ENCODE measurements around the gene RASGRP3.

RASGRP3 gene

DNA sequence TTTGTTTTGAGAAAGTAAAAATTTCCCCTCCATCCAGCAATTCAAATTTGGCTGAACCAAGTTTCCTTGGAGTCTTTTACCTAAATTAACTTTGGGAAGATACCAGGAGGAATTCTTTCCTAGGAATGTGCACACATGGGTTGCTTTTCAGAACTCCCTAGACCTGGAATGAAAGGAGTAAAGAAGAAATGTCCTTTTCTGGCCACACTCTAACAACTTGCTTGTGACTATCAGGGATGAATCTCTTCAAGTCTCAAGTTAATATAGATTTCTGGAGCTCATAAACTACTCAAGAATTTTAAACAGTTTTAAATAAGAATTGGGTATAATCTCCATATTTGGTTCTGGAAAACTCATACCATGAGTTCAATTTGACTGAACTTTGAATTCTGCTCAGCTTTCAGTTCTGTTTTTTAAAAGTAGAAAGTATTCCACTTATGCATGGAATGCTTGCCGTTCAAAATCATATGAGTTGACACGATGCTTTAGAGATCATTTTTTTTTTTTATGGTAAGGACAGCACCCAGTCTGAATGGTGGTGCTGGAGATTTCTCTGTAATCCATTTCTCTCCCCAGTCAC lies 7.7 kb downstream of the RASGRP3 start:
- no peak for TF ChIP-seq CEBPB (IDR thresholded peaks at IDR 0.05)
- TF ChIP-seq, protein P1, sequence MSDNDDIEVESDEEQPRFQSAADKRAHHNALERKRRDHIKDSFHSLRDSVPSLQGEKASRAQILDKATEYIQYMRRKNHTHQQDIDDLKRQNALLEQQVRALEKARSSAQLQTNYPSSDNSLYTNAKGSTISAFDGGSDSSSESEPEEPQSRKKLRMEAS (IDR thresholded peaks at IDR 0.05) = no peak
- TF ChIP-seq TEAD4 (IDR thresholded peaks at IDR 0.05) = no peak
- TF ChIP-seq TAF1 (IDR thresholded peaks at IDR 0.05; ENCODE audit: low read depth) = no peak
- no peak for TF ChIP-seq EP300 (IDR thresholded peaks at IDR 0.05; ENCODE audit: borderline replicate concordance)
- TF ChIP-seq, protein P2, sequence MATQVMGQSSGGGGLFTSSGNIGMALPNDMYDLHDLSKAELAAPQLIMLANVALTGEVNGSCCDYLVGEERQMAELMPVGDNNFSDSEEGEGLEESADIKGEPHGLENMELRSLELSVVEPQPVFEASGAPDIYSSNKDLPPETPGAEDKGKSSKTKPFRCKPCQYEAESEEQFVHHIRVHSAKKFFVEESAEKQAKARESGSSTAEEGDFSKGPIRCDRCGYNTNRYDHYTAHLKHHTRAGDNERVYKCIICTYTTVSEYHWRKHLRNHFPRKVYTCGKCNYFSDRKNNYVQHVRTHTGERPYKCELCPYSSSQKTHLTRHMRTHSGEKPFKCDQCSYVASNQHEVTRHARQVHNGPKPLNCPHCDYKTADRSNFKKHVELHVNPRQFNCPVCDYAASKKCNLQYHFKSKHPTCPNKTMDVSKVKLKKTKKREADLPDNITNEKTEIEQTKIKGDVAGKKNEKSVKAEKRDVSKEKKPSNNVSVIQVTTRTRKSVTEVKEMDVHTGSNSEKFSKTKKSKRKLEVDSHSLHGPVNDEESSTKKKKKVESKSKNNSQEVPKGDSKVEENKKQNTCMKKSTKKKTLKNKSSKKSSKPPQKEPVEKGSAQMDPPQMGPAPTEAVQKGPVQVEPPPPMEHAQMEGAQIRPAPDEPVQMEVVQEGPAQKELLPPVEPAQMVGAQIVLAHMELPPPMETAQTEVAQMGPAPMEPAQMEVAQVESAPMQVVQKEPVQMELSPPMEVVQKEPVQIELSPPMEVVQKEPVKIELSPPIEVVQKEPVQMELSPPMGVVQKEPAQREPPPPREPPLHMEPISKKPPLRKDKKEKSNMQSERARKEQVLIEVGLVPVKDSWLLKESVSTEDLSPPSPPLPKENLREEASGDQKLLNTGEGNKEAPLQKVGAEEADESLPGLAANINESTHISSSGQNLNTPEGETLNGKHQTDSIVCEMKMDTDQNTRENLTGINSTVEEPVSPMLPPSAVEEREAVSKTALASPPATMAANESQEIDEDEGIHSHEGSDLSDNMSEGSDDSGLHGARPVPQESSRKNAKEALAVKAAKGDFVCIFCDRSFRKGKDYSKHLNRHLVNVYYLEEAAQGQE (IDR thresholded peaks at IDR 0.05; ENCODE audit: low read depth) = no peak
- TF ChIP-seq ZBTB7A (IDR thresholded peaks at IDR 0.05; ENCODE audit: low read depth) = no peak
- no peak for TF ChIP-seq FOXM1 (IDR thresholded peaks at IDR 0.05; ENCODE audit: borderline replicate concordance, low read depth)

- TF ChIP-seq, protein P1 (IDR thresholded peaks at IDR 0.05) = no peak
- no peak for TF ChIP-seq TAF1 (IDR thresholded peaks at IDR 0.05; ENCODE audit: low read depth)
- TF ChIP-seq EGR1 (IDR thresholded peaks at IDR 0.05) = no peak
- no peak for TF ChIP-seq ZBTB7A (IDR thresholded peaks at IDR 0.05; ENCODE audit: low read depth)
- no peak for TF ChIP-seq FOXM1 (IDR thresholded peaks at IDR 0.05; ENCODE audit: borderline replicate concordance, low read depth)
- TF ChIP-seq RAD21 (IDR thresholded peaks at IDR 0.05; ENCODE audit: low read depth) = no peak
- no peak for TF ChIP-seq USF1 (IDR thresholded peaks at IDR 0.05)
- no peak for TF ChIP-seq NFIC (IDR thresholded peaks at IDR 0.05)
- no peak for TF ChIP-seq CEBPB (IDR thresholded peaks at IDR 0.05)
- TF ChIP-seq EP300 (IDR thresholded peaks at IDR 0.05; ENCODE audit: borderline replicate concordance) = no peak
- TF ChIP-seq, protein P2 (IDR thresholded peaks at IDR 0.05; ENCODE audit: low read depth) = no peak
- TF ChIP-seq TEAD4 (IDR thresholded peaks at IDR 0.05) = no peak
- TF ChIP-seq YY1 (IDR thresholded peaks at IDR 0.05; ENCODE audit: low read depth) = no peak
- no peak for TF ChIP-seq CREB1 (IDR thresholded peaks at IDR 0.05; ENCODE audit: low read depth)
Measured at GRCh38 chr2:33485051-33485450, 8.6 kb downstream of the RASGRP3 start.

GRCh38 chr2:33486544-33486943 lies 10.1 kb downstream of the RASGRP3 start:
- no peak for TF ChIP-seq YY1 (IDR thresholded peaks at IDR 0.05; ENCODE audit: low read depth)
- TF ChIP-seq, protein P2 (IDR thresholded peaks at IDR 0.05; ENCODE audit: low read depth) = no peak
- no peak for TF ChIP-seq ZBTB7A (IDR thresholded peaks at IDR 0.05; ENCODE audit: low read depth)
- TF ChIP-seq CEBPB (IDR thresholded peaks at IDR 0.05) = no peak

DNA sequence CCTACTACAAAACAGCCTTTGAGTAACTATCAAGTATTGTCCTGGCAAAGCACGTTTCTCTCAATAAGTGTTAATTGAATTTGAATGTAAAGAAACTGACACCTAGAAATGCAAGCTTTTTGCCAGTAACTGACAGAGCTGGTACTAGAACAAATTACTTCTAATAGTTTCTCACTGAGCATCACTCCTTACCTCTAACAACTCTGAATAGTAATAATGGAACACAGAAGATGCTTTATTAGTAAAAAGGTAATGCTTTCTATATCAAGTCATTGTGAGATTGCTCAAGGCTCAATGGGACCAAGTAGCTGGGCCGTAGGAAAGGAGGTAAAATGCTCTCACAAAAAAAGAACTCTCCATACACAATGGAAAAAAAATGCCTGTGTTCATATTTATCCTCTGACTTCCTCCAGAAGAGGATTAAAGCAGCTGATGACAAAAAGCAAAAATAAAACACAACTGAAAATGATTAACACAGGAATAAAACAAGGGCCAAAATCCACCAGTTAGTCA lies 11.8 kb downstream of the RASGRP3 start:
- TF ChIP-seq EGR1 (IDR thresholded peaks at IDR 0.05) (no peak), ZBTB7A (IDR thresholded peaks at IDR 0.05; ENCODE audit: low read depth) (no peak), EP300 (IDR thresholded peaks at IDR 0.05; ENCODE audit: borderline replicate concordance) (no peak), TCF12 (IDR thresholded peaks at IDR 0.05; ENCODE audit: low read depth) (no peak), RAD21 (IDR thresholded peaks at IDR 0.05; ENCODE audit: low read depth) (no peak), YY1 (IDR thresholded peaks at IDR 0.05; ENCODE audit: low read depth) (no peak), FOXM1 (IDR thresholded peaks at IDR 0.05; ENCODE audit: borderline replicate concordance, low read depth) (no peak), CREB1 (IDR thresholded peaks at IDR 0.05; ENCODE audit: low read depth) (no peak), CEBPB (IDR thresholded peaks at IDR 0.05) (no peak), USF1 (IDR thresholded peaks at IDR 0.05) (no peak)
- TF ChIP-seq, protein P1 (IDR thresholded peaks at IDR 0.05) = no peak
- TF ChIP-seq, protein P2 (IDR thresholded peaks at IDR 0.05; ENCODE audit: low read depth) = no peak

All from Ishikawa (cell line).